NCI-H1105 treated with DMSO at 0.1 percent for 48 hours (cell line): Measurements from ENCODE around the gene TRIM47.

ENCODE experiments used
- DNase-seq: peaks from one replicate; lab custom pipeline; 2025; lab: John Stamatoyannopoulos, UW

TRIM47 gene

GRCh38 chr17:75878174-75878998 is at the start of gene TRIM47:
TRIM47 (minus strand) TSS chr17:75878581; CDS start chr17:75878548, 33 bp downstream.
- no peak for DNase-seq

- no peak for DNase-seq
Measured at GRCh38 chr17:75927286-75927922, 49.0 kb upstream of the TRIM47 start.

- DNase-seq, result no peak
Measured at GRCh38 chr17:75926456-75926855, 48.1 kb upstream of the TRIM47 start.

- no peak for DNase-seq
Measured at GRCh38 chr17:75925912-75926311, 47.5 kb upstream of the TRIM47 start.

- DNase-seq, result no peak
Measured at GRCh38 chr17:75925103-75925502, 46.7 kb upstream of the TRIM47 start.

GRCh38 chr17:75922963-75923874 is 44.8 kb upstream of the TRIM47 start:
- DNase-seq, result no peak

- no peak for DNase-seq
Measured at GRCh38 chr17:75922173-75922961, 44.0 kb upstream of the TRIM47 start.

GRCh38 chr17:75921596-75921995 is 43.2 kb upstream of the TRIM47 start:
- no peak for DNase-seq

- no peak for DNase-seq
Measured at GRCh38 chr17:75920045-75920560, 41.7 kb upstream of the TRIM47 start.

GRCh38 chr17:75919611-75920010 is 41.2 kb upstream of the TRIM47 start:
- DNase-seq, result no peak

- DNase-seq, result no peak
Measured at GRCh38 chr17:75917917-75918445, 39.6 kb upstream of the TRIM47 start.

- no peak for DNase-seq
Measured at GRCh38 chr17:75917141-75917916, 38.9 kb upstream of the TRIM47 start.

GRCh38 chr17:75915268-75915667 is 36.9 kb upstream of the TRIM47 start:
- DNase-seq, result no peak

- DNase-seq, result no peak
Measured at GRCh38 chr17:75914643-75915267, 36.4 kb upstream of the TRIM47 start.

GRCh38 chr17:75913537-75914210 is 35.3 kb upstream of the TRIM47 start:
- no peak for DNase-seq

GRCh38 chr17:75910699-75911098 is 32.3 kb upstream of the TRIM47 start:
- DNase-seq, result peak; percentile 59

GRCh38 chr17:75909812-75910274 is 31.5 kb upstream of the TRIM47 start:
- peak; percentile 86 for DNase-seq

- DNase-seq, result peak; percentile 96
Measured at GRCh38 chr17:75909051-75909811, 30.9 kb upstream of the TRIM47 start.
